Kidney (tissue), 14 donors: ENCODE measurements around the gene PTPN18. TPM values are rescaled to one million over a fixed set of nuclear protein-coding genes. Genes with fewer than 3 reads are reported as not detected.

ENCODE experiments used
- DNase-seq, 5 donors: peaks; one replicate each; pipeline ENCODE4 v3.0.0-alpha.2; 2013 to 2020
- FAIRE-seq: peaks from 2 replicates; lab custom pipeline; 2012; peaks lifted over from hg19 to GRCh38; lab: Jason Lieb, UNC
- H3K27ac ChIP-seq, 2 donors: one replicate each; pipeline ENCODE4 v1.7.0; 2013; ENCODE audit warnings: low read depth in 2 of 2, low read length in 2 of 2, inconsistent platforms in 1 of 2
- H3K27me3 ChIP-seq: one replicate; pipeline ENCODE4 v1.7.1; 2013; ENCODE audit warnings: low read length, inconsistent platforms; ENCODE audit not compliant: control insufficient read depth, insufficient read depth
- H3K36me3 ChIP-seq, 3 donors: one replicate each; pipeline versions ENCODE4 v1.7.0 to v1.7.1; 2013; ENCODE audit warnings: low read length in 3 of 3, control low read depth in 1 of 3, inconsistent platforms in 1 of 3; ENCODE audit not compliant: insufficient read depth in 3 of 3, control insufficient read depth in 2 of 3
- H3K4me1 ChIP-seq, 3 donors: one replicate each; pipeline versions ENCODE4 v1.7.0 to v1.7.1; 2013; ENCODE audit warnings: low read length in 3 of 3, inconsistent platforms in 1 of 3, low read depth in 1 of 3; ENCODE audit not compliant: control insufficient read depth in 2 of 3, insufficient read depth in 2 of 3
- H3K4me3 ChIP-seq, 3 donors: one replicate each; pipeline versions ENCODE4 v1.7.0 to v1.8.1; 2013; ENCODE audit warnings: low read length in 3 of 3, control low read depth in 1 of 3, inconsistent platforms in 1 of 3
- H3K9ac ChIP-seq, 3 donors: one replicate each; pipeline versions ENCODE4 v1.7.0 to v1.7.1; 2013; ENCODE audit warnings: low read length in 3 of 3, control low read depth in 1 of 3, inconsistent platforms in 1 of 3
- H3K9me3 ChIP-seq, 3 donors: one replicate each; pipeline versions ENCODE4 v1.7.0 to v1.7.1; 2013; ENCODE audit warnings: low read length in 3 of 3, control low read depth in 1 of 3, inconsistent platforms in 1 of 3; ENCODE audit not compliant: control insufficient read depth in 2 of 3, insufficient read depth in 1 of 3
- intact Hi-C: fragments of 100-400 bp; cut with DNase I; formaldehyde crosslinking; loops from one replicate; pipeline ENCODE4 v1.11.1; 2022
- polyA plus RNA-seq: library from polyadenylated mRNA; stranded (reverse); fragments of 350-450 nt; fragmentation: Illumina TruSeq; extraction: RNeasy Lipid Tissue Mini Kit (QIAGEN cat#74804); gene quantifications from one replicate; pipeline ENCODE4 v1.2.3, GENCODE V29; 2014; ENCODE audit warnings: low read depth, low replicate concordance; ENCODE audit not compliant: insufficient read depth
- total RNA-seq: library from RNA; stranded (reverse); fragmentation: NEBNext Ultra II Directional; extraction: Animal tissue kit (Norgen Biotek cat#: 25700); gene quantifications from one replicate; pipeline ENCODE4 v1.2.1, GENCODE V29; 2021
- TF ChIP-seq, protein P1 (sequence below): IDR thresholded peaks from 3 replicates; pipeline ENCODE4 v1.5.1; 2012; ENCODE audit warnings: mild to moderate bottlenecking, moderate library complexity, borderline replicate concordance; ENCODE audit not compliant: insufficient read depth; ENCODE audit errors: extremely low read depth
- donor health status: control.
- donor health status: control.
- donor health status: control.
- donor health status: control.
- donor health status: control.
- donor health status: DM: yes; HTN: yes; CAD: no.
- donor health status: Normal renal cell carcinoma (clear cell type).

The PTPN18 gene
- total and polyA plus RNA-seq, 2 donors from 2014 or later = 34.8 to 89.2 TPM

DNA sequence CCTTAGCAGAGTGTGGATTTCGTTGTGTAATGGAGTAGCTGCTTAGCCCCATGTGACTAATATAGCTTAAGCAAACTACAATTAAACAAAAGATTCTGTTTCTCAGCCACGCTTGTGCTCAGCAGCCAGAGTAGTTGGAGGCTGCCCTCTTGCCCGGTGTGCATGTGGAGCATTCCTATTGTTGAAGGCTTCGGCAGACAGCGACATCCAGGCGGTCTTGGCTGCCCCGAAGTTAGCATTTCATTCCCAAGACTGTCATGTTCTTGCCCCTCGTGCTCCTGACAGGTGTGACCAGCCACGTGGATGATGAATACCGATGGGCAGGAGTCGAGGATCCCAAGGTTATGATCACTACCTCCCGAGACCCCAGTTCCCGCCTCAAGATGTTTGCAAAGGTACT lies 10.8 kb upstream of the PTPN18 start:
- intact Hi-C loops = no loop called here
- Histone ChIP-seq H3K27ac (no peak overlapping the region), H3K9me3 (no peaks in the 10 kb centered on the region), H3K36me3 (peaks cover 0 to 33% (median 26%) of the 10 kb centered on the region in 3 donors), H3K27me3 (no peaks in the 10 kb centered on the region), H3K4me3 (no peak overlapping the region), H3K9ac (no peak overlapping the region), H3K4me1 (peaks cover 0 to 7% (median 4%) of the 10 kb centered on the region in 3 donors)
- TF ChIP-seq, protein P1, sequence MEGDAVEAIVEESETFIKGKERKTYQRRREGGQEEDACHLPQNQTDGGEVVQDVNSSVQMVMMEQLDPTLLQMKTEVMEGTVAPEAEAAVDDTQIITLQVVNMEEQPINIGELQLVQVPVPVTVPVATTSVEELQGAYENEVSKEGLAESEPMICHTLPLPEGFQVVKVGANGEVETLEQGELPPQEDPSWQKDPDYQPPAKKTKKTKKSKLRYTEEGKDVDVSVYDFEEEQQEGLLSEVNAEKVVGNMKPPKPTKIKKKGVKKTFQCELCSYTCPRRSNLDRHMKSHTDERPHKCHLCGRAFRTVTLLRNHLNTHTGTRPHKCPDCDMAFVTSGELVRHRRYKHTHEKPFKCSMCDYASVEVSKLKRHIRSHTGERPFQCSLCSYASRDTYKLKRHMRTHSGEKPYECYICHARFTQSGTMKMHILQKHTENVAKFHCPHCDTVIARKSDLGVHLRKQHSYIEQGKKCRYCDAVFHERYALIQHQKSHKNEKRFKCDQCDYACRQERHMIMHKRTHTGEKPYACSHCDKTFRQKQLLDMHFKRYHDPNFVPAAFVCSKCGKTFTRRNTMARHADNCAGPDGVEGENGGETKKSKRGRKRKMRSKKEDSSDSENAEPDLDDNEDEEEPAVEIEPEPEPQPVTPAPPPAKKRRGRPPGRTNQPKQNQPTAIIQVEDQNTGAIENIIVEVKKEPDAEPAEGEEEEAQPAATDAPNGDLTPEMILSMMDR = no peak
- FAIRE-seq = no peak
- no peak for DNase-seq

DNA sequence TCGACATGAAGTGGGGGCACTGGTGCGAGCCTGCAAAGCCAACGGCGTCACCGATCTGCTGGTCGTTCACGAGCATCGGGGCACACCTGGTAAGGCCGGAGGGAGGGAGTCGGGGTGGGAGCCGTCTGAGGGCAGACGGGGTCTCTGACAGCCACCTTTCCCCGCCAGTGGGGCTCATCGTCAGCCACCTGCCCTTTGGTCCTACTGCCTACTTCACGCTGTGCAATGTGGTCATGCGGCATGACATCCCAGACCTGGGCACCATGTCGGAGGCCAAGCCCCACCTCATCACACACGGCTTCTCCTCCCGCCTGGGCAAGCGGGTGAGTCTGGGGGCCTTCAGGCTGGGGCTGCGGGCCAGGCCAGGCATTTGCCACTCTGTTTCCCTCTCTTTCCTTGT lies 10.2 kb upstream of the PTPN18 start:
- Histone ChIP-seq H3K4me3 (no peak overlapping the region), H3K36me3 (peaks cover 0 to 33% (median 26%) of the 10 kb centered on the region in 3 donors), H3K9ac (no peak overlapping the region), H3K27ac (no peak overlapping the region), H3K4me1 (peaks cover 0 to 7% (median 4%) of the 10 kb centered on the region in 3 donors), H3K9me3 (no peaks in the 10 kb centered on the region), H3K27me3 (no peaks in the 10 kb centered on the region)
- FAIRE-seq (no peak), DNase-seq (no peak)
- TF ChIP-seq, protein P1 = no peak
- intact Hi-C loops = no loop called here

- Histone ChIP-seq H3K9me3 (no peaks in the 10 kb centered on the region), H3K36me3 (peaks cover 0 to 33% (median 26%) of the 10 kb centered on the region in 3 donors), H3K27ac (no peak overlapping the region), H3K9ac (no peak overlapping the region), H3K4me3 (no peak overlapping the region), H3K27me3 (no peaks in the 10 kb centered on the region), H3K4me1 (peaks cover 0 to 3% (median 1%) of the 10 kb centered on the region in 3 donors)
- DNase-seq (no peak), FAIRE-seq (no peak)
- intact Hi-C loops = no loop called here
- TF ChIP-seq, protein P1 = no peak
Measured at GRCh38 chr2:130346041-130346740, 9.7 kb upstream of the PTPN18 start.
